GM12874 (cell line): ENCODE results near the gene DCAF6.

Experiments
- TF ChIP-seq, protein P1 (sequence below): IDR thresholded peaks from 2 replicates; pipeline ENCODE4 v1.5.1; 2011; ENCODE audit warnings: low read depth, mild to moderate bottlenecking, control low read depth, low read length, moderate library complexity; ENCODE audit not compliant: insufficient read depth

DCAF6 gene

GRCh38 chr1:167904652-167905130 is 31.8 kb upstream of the DCAF6 start:
- TF ChIP-seq, protein P1, sequence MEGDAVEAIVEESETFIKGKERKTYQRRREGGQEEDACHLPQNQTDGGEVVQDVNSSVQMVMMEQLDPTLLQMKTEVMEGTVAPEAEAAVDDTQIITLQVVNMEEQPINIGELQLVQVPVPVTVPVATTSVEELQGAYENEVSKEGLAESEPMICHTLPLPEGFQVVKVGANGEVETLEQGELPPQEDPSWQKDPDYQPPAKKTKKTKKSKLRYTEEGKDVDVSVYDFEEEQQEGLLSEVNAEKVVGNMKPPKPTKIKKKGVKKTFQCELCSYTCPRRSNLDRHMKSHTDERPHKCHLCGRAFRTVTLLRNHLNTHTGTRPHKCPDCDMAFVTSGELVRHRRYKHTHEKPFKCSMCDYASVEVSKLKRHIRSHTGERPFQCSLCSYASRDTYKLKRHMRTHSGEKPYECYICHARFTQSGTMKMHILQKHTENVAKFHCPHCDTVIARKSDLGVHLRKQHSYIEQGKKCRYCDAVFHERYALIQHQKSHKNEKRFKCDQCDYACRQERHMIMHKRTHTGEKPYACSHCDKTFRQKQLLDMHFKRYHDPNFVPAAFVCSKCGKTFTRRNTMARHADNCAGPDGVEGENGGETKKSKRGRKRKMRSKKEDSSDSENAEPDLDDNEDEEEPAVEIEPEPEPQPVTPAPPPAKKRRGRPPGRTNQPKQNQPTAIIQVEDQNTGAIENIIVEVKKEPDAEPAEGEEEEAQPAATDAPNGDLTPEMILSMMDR, result no peak

DNA sequence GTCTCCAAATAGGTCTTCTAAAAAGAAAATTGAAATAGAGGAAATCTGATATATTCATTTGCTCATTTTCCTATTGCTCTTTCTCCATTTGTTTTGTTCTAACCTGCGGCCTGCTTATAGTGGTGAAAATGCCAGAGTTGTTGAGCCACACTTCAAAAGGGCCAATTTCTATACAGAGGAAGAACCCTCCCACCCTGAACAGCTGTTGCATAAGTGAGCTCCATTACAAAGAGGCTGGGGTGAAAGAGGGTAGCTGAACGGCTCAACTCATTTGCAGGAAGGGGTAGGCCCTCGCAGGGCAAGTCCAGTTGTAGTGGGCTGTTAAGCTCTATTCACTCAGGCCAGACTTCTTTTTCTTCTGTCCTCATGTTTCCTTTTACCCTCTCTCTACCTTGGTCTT is 31.3 kb upstream of the DCAF6 start:
- TF ChIP-seq, protein P1, result no peak

DNA sequence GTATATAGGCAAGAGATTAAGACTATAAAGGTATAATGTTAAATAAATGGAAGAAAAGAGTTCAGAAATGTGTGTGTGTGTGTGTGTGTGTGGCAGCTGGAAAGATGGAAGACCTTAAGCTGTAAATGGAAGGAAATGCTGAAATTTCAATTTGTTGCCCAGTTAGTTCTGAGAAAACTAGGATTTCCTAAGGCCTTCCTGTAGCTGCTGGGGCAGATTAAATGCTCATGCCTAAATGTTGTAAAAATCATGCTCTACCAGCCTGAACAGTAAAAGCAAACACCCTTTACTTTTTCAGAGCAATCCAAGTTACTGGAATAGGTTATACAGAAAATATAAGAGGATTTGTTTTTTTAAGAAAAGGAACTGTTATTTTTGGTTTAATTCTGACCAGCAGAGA is 30.8 kb upstream of the DCAF6 start:
- TF ChIP-seq, protein P1, result no peak

DNA sequence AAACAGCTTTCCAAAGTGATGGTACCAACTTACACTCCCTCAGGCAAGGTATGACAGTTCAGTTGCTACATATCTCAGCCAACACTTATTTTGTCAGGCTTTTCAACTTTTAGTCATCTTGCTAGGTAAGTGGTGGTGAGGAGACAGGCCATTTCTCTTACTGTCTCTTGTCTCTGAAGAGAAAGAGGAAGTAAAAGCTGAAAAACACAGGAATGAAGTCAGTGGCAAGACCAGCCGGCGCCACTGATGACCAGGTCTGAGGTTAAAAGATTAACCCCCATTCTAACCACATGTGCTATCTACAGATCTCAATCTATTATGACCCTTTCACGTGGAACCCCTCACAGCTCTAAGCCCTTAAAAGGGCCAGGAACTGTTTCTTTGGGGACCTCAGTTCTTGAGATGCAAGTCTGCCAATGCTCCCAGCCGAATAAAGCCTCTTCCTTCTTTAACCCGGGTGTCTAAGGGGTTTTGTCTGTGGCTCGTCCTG is 26.7 kb upstream of the DCAF6 start:
- TF ChIP-seq, protein P1, result no peak

GRCh38 chr1:167910530-167910929 is 26.0 kb upstream of the DCAF6 start:
- TF ChIP-seq, protein P1, result no peak

DNA sequence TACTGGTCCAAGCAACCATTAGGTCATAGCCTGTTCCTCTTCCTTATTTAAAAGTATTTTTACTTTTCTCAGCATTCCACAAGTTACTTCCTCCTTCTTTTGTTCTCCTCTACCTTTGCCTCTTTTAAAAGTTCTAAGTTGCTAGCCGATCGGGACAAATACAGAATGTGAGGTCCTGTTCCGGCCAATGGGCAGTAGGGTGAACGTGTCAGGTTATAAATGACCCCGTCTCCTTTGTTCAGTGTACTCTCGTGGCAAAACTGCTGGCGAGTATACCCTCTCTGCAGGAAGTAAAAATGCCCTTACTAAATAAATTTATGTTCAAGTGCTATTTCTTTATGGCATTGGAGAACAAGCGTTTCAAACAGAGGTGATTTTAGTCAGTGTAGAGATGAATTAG is 25.1 kb upstream of the DCAF6 start:
- TF ChIP-seq, protein P1, result no peak

GRCh38 chr1:167912294-167912693 is 24.2 kb upstream of the DCAF6 start:
- TF ChIP-seq, protein P1, result no peak
